ENCODE data around the gene SUCLG1.

- no peak for TF ChIP-seq CTCF (IDR thresholded peaks at IDR 0.05)
- no peak for TF ChIP-seq POLR2AphosphoS5 (IDR thresholded peaks at IDR 0.05; ENCODE audit: insufficient read depth in 1 of 2, low read depth in 1 of 2)
These were observed 85.2 kb downstream of the SUCLG1 start for GRCh38 chr2:84373866-84374265.

Measured in vagina (tissue), 2 donors.